ENCODE data around the gene TMSB10. TPM values are rescaled to one million over a fixed set of nuclear protein-coding genes. Genes with fewer than 3 reads are reported as not detected.
"Not testable (repeated sequence)": the region's sequence is repeated elsewhere in the genome, so short reads cannot be mapped to it uniquely, and the experiment has no call there.

TMSB10 gene
- total RNA-seq, 2 experiments from 2014 or later: 869 to 1,901 TPM

DNA sequence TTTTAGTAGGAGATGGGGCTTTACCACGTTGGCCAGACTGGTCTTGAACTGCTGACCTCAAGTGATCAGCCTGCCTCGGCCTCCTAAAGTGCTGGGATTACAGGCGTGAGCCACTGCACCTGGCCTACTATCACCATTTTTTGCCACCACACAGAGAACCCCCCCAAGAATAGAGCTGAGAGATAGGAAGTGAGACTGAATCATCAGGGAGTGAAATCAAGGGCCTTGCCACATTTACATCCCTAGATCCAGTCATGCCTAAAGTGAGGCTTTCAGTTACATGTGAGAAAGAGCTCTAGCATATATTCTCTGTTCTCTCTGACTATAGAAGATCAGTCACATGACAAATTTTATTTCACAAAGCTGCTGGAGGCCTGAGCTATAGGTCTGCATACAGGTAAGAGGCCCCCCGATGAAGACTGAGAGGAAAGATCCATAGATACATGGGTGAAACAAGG lies 37.5 kb downstream of the TMSB10 start:
- TF ChIP-seq, protein P1, sequence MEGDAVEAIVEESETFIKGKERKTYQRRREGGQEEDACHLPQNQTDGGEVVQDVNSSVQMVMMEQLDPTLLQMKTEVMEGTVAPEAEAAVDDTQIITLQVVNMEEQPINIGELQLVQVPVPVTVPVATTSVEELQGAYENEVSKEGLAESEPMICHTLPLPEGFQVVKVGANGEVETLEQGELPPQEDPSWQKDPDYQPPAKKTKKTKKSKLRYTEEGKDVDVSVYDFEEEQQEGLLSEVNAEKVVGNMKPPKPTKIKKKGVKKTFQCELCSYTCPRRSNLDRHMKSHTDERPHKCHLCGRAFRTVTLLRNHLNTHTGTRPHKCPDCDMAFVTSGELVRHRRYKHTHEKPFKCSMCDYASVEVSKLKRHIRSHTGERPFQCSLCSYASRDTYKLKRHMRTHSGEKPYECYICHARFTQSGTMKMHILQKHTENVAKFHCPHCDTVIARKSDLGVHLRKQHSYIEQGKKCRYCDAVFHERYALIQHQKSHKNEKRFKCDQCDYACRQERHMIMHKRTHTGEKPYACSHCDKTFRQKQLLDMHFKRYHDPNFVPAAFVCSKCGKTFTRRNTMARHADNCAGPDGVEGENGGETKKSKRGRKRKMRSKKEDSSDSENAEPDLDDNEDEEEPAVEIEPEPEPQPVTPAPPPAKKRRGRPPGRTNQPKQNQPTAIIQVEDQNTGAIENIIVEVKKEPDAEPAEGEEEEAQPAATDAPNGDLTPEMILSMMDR (conservative IDR thresholded peaks at IDR 0.05; ENCODE audit: low read length): no peak
- TF ChIP-seq EZH2phosphoT487 (IDR thresholded peaks at IDR 0.05; ENCODE audit: borderline replicate concordance, low read depth, low read length): no peak
- CTCF ChIA-PET (ENCODE audit: unreplicated experiment): no interaction called here
- no peaks in the 10 kb centered on the region for H3K79me2 ChIP-seq (ENCODE audit: insufficient read depth, low read depth, low read length)
- no peaks in the 10 kb centered on the region for H3K9me2 ChIP-seq (ENCODE audit: insufficient read depth, low read length)
- intact Hi-C loops (cut with micrococcal nuclease; ENCODE audit: unreplicated experiment): no loop called here
- 0 out of 2 replicates have a peak, but pooled peaks cover 4% of the 10 kb centered on the region for H3K36me3 ChIP-seq (ENCODE audit: insufficient read depth, low read length)
- no peaks in the 10 kb centered on the region for H3K9me3 ChIP-seq (ENCODE audit: low read length)
- H2AFZ ChIP-seq (ENCODE audit: low read length): peak overlapping the region; percentile 3; the same call in 1 of the 2 replicates
- no peaks in the 10 kb centered on the region for H4K20me1 ChIP-seq (ENCODE audit: insufficient read depth, low read length)
- peak overlapping the region; percentile 49 for H3K4me2 ChIP-seq (ENCODE audit: low read length)
- BruUV-seq (replicated peaks): no TSS peak
- H3K27ac ChIP-seq (ENCODE audit: low read depth, low read length, poor library complexity, severe bottlenecking): peak overlapping the region; percentile 56
- H3K4me3 ChIP-seq (ENCODE audit: low read depth, low read length, poor library complexity, severe bottlenecking): no peak overlapping the region
- H3K4me1 ChIP-seq (ENCODE audit: insufficient read depth, low read length, poor library complexity, severe bottlenecking): peaks cover 75% of the 10 kb centered on the region
- DNase-seq (ENCODE audit: low spot score): peak; percentile 49
- POLR2A ChIA-PET: interaction anchor here (0.6 to 10.8 kb wide), 8 partner anchors 10 to 384 kb away, joined by 3 to 107 read pairs (median 4); partner anchors contain the start of gene KCMF1

DNA sequence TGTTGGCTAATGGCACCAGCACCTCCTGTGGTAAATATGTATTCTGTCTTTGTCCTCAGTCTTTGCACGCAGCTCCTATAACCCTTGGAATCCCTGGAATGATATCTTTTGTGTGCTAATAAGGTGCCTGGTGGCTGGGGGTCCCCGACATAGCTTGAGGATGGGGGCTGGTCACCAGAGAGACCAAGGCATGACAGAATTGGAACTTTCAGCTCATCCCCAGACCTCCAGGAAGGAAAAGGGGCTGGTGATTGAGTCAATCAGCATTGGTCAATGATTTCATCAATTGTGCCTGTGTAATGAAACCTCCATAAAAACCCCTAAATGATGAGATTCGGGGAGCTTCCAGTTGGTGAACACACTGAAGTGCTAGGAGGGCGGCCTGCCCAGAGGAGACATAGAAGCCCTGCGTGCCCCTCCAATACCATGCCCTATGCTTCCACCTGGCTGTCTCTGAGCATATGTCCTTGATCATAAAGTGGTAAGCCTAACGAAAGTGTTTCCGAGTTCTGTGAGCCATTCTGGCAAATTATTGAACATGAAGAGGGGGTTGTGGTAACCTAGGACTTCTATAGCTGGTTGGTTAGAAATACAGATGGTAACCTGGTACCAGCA lies 38.9 kb downstream of the TMSB10 start:
- POLR2A ChIA-PET: interaction anchor here (1.0 to 10.8 kb wide), 8 partner anchors 10 to 26 kb away, joined by 3 to 107 read pairs (median 6); partner anchors contain the start of gene KCMF1
- H3K4me2 ChIP-seq (ENCODE audit: low read length): no peak overlapping the region

DNA sequence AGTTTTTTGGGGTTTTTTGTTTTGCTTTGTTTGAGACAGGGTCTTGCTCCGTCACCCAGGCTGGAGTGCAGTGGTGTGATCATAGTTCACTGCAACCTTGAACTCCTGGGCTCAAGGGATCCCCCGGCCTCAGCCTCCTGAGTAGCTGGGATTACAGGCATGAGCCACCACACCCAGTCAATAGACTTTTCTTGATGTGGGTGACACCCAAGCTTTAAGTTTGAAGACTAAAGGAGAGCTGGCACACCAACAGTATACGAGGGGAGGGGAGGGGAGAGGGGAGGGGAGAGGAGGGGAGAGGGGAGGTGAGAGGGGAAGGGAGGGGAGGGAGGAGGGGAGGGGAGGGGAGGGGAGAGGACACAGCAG lies 40.4 kb downstream of the TMSB10 start:
- not testable (repeated sequence) for H4K20me1 ChIP-seq (ENCODE audit: insufficient read depth, low read length); DNase-seq (ENCODE audit: low spot score); H2AFZ ChIP-seq (ENCODE audit: low read length); H3K9me3 ChIP-seq (ENCODE audit: low read length); H3K79me2 ChIP-seq (ENCODE audit: insufficient read depth, low read depth, low read length); H3K9me2 ChIP-seq (ENCODE audit: insufficient read depth, low read length); H3K36me3 ChIP-seq (ENCODE audit: insufficient read depth, low read length); BruUV-seq (replicated peaks)
- POLR2A ChIA-PET: interaction anchor here (0.6 to 10.8 kb wide), 13 partner anchors 8 to 474 kb away, joined by 3 to 107 read pairs (median 4); partner anchors contain the start of gene KCMF1
- Histone ChIP-seq H3K4me1 (ENCODE audit: insufficient read depth, low read length, poor library complexity, severe bottlenecking) (peaks cover 47% of the 10 kb centered on the region), H3K4me3 (ENCODE audit: low read depth, low read length, poor library complexity, severe bottlenecking) (peak overlapping the region; percentile 42), H3K4me2 (ENCODE audit: low read length) (peak overlapping the region; percentile 67), H3K27ac (ENCODE audit: low read depth, low read length, poor library complexity, severe bottlenecking) (peak overlapping the region; percentile 75)
- intact Hi-C loops (cut with micrococcal nuclease; ENCODE audit: unreplicated experiment): loop anchor here (1.0 kb wide), 2 partner anchors 20 to 23 kb away; no protein-coding TSS in a partner anchor
- CTCF ChIA-PET (ENCODE audit: unreplicated experiment): interaction anchor here (1.1 to 2.5 kb wide), 3 partner anchors 20 to 26 kb away, joined by 3 to 30 read pairs (median 6); partner anchors contain the start of gene KCMF1

More for the DNA sequence above, 38.9 kb downstream of the TMSB10 start:
- Histone ChIP-seq H4K20me1 (ENCODE audit: insufficient read depth, low read length) (no peaks in the 10 kb centered on the region), H3K9me2 (ENCODE audit: insufficient read depth, low read length) (no peaks in the 10 kb centered on the region), H3K4me1 (ENCODE audit: insufficient read depth, low read length, poor library complexity, severe bottlenecking) (peaks cover 61% of the 10 kb centered on the region), H3K79me2 (ENCODE audit: insufficient read depth, low read depth, low read length) (no peaks in the 10 kb centered on the region), H2AFZ (ENCODE audit: low read length) (no peak overlapping the region), H3K36me3 (ENCODE audit: insufficient read depth, low read length) (0 out of 2 replicates have a peak, but pooled peaks cover 4% of the 10 kb centered on the region), H3K27ac (ENCODE audit: low read depth, low read length, poor library complexity, severe bottlenecking) (no peak overlapping the region), H3K9me3 (ENCODE audit: low read length) (no peaks in the 10 kb centered on the region), H3K4me3 (ENCODE audit: low read depth, low read length, poor library complexity, severe bottlenecking) (no peak overlapping the region)
- no peak for DNase-seq (ENCODE audit: low spot score)
- TF ChIP-seq, protein P1 (conservative IDR thresholded peaks at IDR 0.05; ENCODE audit: low read length): no peak
- no peak for TF ChIP-seq EZH2phosphoT487 (IDR thresholded peaks at IDR 0.05; ENCODE audit: borderline replicate concordance, low read depth, low read length)
- CTCF ChIA-PET (ENCODE audit: unreplicated experiment): interaction anchor here (0.9 kb wide), 1 partner anchor 25 kb away, joined by 3 read pairs; no protein-coding TSS in a partner anchor
- intact Hi-C loops (cut with micrococcal nuclease; ENCODE audit: unreplicated experiment): no loop called here
- BruUV-seq (replicated peaks): TSS peak; percentile 65
